Measurements from ENCODE around the gene TTLL11.

TTLL11 gene, protein sequence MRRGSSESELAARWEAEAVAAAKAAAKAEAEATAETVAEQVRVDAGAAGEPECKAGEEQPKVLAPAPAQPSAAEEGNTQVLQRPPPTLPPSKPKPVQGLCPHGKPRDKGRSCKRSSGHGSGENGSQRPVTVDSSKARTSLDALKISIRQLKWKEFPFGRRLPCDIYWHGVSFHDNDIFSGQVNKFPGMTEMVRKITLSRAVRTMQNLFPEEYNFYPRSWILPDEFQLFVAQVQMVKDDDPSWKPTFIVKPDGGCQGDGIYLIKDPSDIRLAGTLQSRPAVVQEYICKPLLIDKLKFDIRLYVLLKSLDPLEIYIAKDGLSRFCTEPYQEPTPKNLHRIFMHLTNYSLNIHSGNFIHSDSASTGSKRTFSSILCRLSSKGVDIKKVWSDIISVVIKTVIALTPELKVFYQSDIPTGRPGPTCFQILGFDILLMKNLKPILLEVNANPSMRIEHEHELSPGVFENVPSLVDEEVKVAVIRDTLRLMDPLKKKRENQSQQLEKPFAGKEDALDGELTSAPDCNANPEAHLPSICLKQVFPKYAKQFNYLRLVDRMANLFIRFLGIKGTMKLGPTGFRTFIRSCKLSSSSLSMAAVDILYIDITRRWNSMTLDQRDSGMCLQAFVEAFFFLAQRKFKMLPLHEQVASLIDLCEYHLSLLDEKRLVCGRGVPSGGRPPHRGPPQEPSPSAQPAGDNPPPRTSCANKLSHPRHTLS

DNA sequence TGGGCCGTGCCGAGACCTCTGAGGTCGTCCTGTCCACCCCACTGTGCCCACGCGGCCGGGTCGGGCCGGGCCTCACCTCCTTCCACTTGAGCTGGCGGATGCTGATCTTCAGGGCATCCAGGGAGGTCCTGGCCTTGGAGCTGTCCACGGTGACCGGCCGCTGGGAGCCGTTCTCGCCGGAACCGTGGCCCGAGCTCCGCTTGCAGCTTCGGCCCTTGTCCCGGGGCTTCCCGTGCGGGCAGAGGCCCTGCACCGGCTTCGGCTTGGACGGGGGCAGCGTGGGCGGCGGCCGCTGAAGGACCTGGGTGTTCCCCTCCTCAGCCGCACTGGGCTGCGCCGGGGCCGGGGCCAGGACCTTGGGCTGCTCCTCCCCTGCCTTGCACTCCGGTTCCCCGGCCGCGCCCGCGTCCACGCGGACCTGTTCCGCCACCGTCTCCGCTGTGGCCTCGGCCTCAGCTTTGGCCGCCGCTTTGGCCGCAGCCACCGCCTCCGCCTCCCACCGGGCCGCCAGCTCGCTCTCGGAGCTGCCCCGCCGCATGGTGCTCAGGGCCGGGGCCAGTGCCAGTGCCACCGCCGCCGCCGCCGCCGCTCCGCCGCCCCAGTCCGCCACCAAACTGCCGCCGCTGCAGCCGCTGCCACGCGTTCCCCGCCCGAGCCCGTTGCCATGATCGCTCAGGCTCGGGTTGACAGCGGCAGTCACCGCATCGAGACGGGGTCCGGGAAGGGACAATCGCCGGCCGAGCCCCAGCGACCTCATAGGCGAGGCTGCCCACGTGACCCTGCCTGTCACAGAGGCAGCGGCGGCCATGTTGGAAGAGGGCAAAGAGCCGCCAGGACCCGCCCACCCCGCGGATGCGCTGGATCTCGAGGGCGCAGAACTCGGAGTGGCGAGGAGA, at the start of gene TTLL11:
Gene TTLL11 (minus strand): TSS at position 698 of the 896 bp plus-strand sequence. CDS start 160 bp downstream, at position 538.
- DNase-seq (ENCODE audit: low read depth), result peak; percentile 94

DNA sequence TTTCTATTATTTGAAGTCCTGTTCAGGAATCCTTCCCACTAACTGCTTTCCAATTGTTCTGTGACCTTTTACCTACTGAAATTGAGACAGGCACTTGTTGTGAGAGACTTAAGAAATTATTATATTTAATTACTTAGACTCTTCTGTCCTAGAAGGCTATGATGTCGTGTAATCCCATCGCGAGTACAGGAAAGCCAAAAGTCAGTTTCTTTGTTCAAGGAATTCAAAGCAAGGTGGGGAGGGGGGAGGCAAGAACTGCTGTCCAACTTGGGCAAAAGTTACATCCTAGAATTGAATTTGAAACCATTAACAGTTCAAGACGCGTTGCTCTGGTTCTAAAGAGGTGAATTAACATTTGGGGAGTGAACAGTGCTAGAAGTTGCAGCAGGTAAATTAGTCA, 48.6 kb upstream of the TTLL11 start:
- no peak for DNase-seq (ENCODE audit: low read depth)

DNA sequence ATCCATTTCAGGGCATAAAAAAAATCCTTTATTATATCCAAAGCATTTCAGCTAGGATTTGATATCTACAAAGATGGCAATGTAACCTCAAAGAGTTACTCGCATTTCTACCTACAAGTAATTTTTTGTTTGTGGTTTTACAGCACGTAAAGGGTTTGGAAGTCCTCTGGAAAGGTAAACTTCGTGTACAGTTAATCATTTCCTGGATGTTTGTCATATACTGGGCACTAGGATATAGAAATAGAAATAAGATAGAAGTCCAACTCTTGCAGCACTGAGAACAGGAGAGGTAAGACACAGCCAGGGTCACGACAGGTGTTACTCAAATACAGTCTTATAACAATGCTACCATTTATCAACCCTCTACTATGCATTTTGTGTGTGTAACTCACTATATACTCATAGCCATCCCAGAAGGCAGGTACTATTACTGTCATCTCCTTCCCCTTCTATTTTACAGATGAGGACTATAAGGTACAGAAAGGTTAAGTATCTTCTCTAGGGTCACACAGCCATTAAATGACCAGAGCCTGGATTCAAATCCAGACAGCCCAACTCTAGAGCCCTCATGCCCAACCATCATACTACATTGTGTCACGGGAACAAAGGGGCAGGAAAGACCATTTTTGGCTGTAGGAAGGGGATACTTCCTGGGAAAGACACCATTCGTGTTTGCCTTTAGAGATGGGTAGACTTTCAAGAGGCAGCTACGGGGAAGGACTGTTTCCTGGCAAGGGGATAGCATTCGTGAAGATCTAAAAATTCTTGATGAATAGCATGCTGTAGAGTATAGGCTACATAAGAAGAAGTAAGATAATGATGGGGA, 47.5 kb upstream of the TTLL11 start:
- no peak for DNase-seq (ENCODE audit: low read depth)

DNA sequence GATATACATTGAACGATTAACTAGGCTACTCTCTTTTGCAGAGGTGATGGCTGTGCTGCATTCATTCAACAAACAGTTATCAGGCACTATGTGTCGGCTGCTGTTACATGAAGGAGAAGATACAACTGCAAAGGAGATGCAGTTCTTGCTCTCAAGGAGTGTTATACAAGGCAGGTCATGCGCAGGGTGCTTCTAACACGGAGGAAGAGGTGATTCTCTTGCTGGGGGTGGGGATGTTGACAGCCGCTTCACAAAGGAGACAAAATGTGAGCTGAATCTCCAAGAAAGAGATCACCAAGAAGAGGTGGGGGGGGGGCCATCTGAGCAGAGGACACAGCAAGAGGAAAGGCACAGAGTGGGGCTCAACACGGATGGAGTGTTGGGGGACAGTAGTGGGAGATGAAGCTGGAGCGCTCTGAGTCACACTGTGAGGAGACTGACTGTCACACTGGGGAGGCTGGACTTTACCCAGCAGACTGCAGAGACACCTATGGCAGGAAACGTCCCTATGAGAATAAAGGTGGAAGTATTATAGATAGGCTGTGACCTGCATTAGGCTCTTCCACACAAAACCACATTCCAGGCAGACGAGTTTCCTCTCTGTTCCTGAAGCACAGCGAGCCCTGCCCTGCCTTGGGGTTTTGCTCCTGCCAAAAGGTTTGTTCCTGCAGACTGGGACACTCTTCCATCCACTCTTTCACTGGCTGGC, 45.6 kb upstream of the TTLL11 start:
- DNase-seq (ENCODE audit: low read depth), result no peak

DNA sequence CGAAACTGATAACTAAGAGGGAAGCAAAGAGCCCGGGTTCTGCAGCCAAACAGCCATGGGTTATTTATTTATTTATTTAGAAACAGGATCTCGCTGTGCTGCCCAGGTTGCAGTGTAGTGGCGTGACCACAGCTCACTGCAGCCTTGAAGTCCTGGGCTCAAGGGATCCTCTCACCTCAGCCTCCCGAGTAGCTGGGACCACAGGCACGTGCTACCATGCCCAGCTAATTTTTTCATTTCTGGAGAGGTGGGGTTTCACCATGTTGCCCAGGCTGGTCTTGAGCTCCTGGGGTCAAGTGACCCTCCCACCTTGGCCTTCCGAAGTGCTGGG, 42.4 kb upstream of the TTLL11 start:
- DNase-seq (ENCODE audit: low read depth), result no peak

DNA sequence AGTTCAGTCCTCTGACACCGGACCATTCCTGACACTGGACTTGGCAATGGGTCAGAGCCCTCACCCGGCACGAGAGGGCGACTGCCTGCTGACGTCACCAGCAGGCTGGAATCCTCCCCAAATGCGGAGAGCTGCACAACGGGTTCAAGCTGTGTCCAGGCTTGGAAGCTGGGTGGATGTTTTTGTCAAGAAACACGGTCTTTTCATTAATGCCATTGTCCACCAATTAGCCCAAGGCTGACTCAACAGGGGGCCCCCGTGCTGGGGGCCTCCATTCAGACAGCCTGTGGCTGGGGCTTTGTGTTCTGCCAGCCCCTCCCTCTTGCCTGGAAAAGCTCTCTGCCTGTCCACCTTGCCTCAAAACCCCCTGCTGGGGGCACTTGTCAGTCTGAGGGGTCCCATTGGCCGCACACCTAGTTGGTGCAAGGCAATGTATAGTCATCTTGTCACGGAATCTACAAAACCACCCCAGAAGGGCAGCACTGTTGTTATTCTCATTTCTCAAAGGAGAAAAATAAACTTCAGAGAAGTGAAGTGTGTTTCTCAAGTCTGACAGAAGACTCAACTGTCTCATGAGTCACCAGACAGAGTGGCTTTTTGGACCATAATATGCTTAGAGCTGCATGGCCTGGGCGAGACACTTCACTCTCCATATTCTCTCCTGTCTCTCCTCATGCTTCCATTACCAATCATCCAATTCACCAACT, 41.9 kb upstream of the TTLL11 start:
- no peak for DNase-seq (ENCODE audit: low read depth)

DNA sequence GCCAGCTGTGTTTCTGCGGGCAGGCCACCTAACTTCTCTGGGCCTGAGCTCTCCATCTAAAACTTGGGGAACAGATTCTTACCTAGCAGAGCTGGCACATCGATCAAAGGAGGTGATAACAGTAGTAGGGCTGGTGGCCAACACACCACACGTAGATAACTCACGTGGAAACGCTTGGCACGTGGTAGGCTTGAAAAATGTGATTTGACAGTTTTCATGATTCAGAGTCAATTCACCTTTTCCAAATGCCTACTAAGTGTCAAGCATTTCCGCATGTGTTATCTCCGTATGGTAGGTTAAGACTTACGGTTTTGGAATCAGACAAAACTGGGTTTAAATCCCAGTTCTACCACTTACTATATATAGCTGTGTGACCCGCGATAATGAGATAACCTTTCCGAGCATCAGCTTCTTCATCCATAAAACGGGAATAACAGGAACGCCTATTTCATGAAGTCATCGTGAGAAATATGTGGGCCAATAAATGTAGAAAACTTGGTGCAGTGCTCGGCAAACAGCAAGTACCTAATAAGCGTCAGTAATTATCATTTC, 41.0 kb upstream of the TTLL11 start:
- DNase-seq (ENCODE audit: low read depth), result no peak

DNA sequence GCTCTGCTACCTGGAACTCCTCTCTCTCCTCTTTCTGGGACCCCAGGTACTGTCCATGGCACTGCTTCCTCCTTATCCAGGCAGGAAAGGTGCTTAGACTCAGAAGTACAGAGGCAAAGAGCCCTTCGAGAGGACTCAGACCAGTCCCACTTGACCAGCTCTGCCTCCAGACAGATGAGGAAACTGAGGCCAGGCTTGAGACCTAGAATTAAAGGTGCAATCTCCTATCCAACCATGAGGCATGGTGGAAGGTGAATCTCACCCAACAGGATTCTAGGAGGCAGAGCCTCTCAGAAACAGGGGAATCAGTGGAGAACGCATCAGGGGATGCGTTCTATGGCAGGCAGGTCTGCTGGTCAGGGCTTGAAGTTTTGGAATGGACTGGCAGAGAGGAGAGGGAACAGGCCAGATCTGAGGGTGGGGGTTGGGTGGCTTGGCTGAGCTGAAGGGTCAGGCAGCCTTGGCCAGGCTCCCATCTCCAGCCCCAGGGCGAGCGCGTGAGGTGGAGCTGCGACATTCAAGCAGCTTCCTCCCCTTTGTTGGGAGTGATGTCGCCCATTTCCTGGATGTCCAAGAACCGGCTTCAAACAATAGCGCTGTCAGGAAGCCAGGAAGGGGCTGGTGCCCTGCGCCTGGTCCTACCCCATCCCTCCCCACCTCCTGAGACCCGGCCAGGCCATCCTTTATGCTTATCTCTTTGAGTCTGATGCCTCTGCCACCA, 40.3 kb upstream of the TTLL11 start:
- DNase-seq (ENCODE audit: low read depth), result no peak

DNA sequence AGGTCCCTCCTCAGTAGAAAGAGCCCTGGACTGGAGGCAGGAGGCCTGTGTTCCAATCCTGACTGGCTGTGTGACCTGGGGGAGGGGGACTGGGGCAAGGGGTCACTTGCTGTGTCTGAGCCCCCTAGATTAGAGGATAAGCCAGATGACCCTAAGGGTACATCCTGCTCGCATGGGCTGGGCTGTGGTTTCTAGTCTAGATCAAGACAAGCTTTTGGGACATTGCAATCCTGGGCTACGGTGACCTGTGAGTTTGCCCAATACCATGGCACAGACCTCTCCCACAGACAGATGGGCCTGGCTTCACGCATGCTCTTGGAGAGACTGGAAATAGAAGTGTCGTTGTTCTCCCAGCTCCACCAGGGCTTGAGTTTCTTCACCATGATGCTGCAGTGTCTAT, 39.4 kb upstream of the TTLL11 start:
- no peak for DNase-seq (ENCODE audit: low read depth)

DNA sequence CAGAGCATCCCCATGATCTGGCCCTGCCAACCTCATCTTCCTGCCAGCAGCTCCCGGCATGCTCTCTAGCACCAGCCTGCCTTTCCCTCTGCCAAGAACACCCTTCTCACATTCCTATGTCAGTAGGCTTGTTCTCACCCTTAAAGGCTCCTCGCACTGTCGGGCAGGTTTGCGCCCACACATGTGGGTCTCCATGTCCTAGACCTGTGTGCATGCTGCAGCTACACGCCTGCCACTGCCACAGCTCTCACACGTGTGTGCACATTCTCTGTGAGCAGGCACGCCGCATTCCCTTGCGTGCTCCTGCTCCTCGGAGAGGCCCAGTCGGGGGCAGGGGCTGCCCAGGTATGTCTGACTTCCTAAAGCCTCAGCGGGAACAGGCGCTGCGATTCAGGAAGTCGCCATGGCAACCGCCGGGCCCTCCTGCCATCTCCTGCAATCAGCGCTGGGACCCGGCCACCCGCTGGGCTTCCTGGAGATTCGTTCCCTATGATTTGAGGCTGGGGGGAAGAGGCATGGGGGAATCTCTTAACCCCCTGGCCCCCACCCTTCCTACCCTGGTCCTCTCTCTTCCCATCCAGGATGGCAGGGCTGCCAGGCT, 38.4 kb upstream of the TTLL11 start:
- DNase-seq (ENCODE audit: low read depth), result no peak

DNA sequence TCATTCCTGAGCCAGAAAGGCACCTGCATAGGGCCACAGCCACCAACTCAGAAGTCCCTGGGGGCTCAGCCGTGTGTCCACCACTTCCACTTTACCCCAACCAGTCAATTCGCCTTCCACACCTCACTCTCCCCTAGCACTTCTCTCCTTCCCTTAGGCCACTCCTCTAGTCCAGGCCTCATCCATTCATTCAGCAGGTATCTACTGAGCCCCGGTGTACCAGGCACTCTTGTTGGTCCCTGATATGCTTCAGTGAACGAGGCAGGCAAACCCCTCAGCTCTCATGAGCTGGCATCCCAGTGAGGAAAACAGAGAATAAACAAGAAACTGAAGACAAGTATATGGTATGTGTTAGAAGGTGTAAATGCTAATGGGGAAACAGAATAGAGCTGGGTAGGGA, 37.7 kb upstream of the TTLL11 start:
- DNase-seq (ENCODE audit: low read depth), result no peak

DNA sequence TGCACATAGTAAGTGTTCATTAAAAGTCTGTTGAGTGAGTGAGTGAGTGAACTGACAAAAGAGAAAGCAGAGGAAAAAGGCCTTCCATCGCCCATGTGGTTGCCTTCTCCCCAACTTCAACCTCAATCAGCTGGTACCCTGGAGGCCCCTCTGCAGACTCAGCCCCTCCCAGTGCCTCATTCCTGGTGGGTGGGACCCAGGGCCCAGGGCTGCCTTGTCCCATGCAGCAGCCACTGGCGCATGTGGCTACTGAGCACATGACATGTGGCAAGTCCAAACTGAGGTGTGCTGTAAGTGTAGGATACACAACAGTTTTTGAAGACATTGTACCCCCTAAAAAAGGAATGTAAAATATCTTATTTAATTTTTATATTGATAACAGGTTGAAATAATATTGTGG, 36.9 kb upstream of the TTLL11 start:
- DNase-seq (ENCODE audit: low read depth), result no peak

DNA sequence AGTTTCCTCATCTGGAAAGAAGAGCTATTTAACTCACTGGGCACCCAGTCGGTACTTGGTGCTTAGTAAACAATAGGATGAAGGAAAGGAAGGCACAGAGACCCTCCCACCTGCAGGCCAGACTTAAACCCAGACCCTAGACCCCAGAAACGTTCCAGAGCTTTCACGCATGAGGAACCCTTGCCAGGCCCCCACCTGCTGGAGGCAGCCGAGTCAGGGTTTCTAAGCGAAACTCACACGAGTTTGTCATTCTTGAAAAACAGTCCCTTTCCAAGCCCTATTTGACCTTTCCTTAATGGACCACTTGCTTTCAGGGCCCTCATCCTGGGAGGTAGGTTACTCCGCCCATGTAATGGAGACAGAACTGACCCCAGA, 35.8 kb upstream of the TTLL11 start:
- DNase-seq (ENCODE audit: low read depth), result no peak

DNA sequence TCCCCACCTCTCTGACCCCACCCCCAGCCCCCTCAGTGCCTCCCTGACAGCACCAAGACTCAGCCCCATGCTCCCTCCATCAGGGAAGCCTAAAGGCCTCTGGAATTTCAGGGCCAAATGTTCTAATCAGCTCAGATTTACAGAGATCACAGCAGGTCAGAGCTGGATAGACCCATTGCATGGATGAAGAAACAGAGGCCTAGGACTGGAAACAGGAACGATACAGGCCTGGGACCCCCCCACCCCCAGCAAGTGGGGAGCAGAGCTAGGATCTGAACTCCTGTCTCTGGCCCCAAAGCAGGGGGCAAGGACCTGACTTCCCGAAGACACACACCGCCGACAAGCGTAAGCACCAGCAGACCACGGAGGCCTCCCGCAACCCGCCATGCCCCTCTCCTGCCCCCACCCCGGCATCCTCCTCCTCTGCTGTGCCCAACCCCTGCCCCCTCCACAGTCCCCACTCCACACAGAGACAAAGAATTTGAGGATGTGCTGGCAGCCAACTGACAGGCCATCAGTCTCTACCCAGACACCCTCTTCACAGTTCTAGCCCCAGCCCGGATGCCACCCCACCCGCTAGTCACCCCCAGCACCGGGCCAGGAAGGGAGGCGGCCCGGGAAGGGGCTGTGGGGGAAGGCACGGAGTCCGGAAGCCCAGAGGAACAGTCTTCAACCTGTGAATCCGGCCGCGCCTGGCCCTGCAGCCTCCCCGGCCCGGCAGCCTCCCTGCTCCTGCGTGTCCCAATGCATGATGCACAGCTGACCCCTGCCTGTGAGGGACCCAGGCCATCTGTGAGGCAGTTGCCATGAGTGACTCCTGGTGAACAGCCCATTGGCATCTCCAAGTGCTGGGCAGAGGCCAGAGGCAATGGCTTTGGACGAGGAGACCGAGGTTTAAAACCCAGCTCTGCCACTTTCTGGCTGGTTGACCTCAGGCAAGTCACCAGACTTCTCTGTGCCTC, 35.2 kb upstream of the TTLL11 start:
- no peak for DNase-seq (ENCODE audit: low read depth)

DNA sequence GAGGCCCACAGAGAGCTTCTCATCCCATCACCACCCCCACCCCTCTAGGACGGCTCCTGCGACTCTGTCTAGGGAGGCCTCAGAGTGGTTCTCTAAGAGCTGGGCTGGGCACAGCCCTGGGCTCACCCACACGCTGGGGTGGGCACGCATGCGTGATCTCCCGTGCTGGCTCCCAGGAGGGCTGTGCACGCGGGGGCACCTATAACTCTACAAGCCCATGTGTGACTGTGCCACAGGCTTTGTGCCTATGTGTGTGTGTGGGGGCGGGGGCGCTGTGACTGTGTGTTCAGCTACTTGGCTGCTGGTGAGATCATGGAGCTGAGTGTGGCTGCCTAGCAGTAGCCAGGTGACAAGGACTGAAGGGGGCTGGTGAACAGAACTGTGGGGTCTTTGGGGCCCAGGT, 34.3 kb upstream of the TTLL11 start:
- DNase-seq (ENCODE audit: low read depth), result no peak

DNA sequence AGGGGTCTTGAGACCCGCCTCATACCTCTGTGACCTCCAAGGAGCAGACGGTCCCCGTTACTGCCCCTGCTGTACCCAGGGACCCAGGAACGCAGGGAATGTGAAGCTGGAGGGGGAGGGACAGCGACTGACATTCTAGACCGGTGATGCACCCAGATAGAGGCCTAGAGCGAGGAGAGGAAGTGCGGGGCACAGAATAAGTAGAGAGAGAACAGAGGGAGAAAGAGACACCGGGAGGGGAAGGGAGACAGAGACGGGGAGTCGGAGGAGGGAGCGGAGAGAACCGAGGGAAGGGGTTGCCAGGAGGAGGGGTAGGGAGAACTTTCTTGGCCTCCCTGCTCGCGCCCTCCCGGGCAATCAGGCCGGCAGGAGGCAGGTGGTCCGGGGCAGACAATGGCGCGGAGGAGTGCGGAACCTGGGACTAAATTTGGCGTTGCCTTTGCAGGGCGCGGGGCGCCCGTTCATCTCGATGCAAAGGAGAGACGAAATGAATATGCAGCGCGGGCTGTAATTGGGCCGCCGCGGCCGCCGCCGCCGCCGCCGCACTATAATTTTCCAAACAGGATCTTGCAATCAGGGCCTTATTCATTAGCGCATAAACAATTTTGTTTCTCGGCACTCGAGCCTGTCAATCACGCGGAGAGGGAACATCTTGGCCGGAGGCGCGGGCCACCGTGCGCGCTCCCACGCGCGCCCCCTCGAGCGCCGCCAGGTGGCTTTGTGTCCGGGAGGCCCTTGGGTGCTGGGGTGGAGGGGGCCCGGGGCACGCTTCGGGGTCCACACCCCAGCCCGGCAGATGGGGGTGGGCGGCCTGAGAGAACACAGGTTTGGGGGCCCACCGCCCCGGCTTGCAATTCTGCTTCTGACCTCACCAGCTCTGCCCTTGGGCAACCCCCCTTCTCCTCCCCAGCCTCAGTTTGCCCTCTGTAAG, 33.5 kb upstream of the TTLL11 start:
- DNase-seq (ENCODE audit: low read depth), result no peak

All from activated T-helper 1 cell treated with Interleukin-2 at 50 U/mL for 16 hours (primary cell).